ENCODE measurements around the gene NFKB2.

GRCh38 chr10:102426803-102427287 lies 31.3 kb downstream of the NFKB2 start:
- TF ChIP-seq EZH2 (IDR thresholded peaks at IDR 0.05; ENCODE audit: insufficient read depth, poor library complexity, severe bottlenecking) (no peak), EZH2phosphoT487 (IDR thresholded peaks at IDR 0.05; ENCODE audit: insufficient read depth, low read depth) (no peak)
